Lower leg skin (tissue), 3 donors: ENCODE data around the gene SHD.

ENCODE experiments used
- CTCF ChIP-seq, 3 donors: fragments of 450-650 bp; IDR thresholded peaks; one replicate each; pipeline ENCODE4 v1.5.1; 2016; ENCODE audit warnings: antibody characterized with exemption in 3 of 3, mild to moderate bottlenecking in 3 of 3, moderate library complexity in 2 of 3
- POLR2A ChIP-seq, 2 donors: fragments of 450-650 bp; IDR thresholded peaks; one replicate each; pipeline ENCODE4 v1.6.1; 2016 to 2017; ENCODE audit warnings: antibody characterized with exemption in 2 of 2, mild to moderate bottlenecking in 1 of 2, moderate library complexity in 1 of 2

GRCh38 chr19:4334929-4335570, 56.0 kb downstream of the SHD start:
- TF ChIP-seq POLR2A (IDR thresholded peaks at IDR 0.05) = no peak
- TF ChIP-seq CTCF (IDR thresholded peaks at IDR 0.05) = no peak
